GM21390 (cell line): ENCODE measurements around the gene IGLL5.
"Not testable (repeated sequence)": the region's sequence is repeated elsewhere in the genome, so short reads cannot be mapped to it uniquely, and the experiment has no call there.

Source experiments
- ATAC-seq: cut with Tn5 transposase; IDR thresholded peaks from one replicate; pipeline ENCODE4 v1.9.1; 2021; ENCODE audit not compliant: unreplicated experiment

Gene IGLL5

DNA sequence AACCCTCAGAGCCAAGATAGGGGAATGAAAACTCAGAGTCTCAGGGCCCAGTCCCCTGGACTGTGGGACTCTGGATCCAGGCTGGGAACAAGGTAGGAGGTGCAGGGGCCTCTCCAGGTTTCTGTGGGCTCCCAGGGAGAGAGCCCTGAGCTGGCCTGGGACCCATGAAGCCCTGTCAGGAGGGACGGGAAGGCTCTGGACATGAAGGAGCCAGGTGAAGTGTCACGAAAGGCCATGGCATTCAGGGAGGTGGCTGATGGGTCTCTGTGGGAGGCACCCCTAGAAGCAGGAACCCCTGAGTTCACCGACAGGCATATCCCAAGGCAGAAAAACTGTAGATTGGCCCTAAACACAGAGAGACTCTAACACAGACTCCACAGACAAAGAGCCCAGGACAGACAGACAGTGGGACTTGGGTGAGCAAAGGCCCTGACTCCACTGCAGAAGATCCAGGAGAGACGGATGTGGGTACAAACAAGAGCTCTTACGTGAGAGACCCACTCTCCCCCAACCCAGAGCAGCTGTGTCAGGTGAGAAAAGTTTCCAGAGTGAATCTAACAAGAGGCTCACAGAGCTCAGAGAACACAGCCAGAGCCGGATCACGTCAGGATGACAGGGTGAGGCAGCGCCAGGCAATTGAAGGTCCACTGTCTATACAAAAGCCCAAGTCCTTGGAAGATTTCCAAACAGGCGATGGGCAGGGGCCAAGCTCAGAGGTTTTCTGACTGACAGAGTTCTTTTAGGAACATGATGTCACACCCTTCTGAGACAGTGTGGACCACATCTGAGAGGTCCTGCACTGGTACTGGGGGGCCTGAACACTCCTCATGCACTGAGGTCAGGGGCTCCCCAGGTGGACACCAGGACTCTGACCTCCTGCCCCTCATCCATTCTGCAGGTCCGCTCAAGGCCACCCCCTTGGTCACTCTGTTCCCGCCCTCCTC is 27.4 kb downstream of the IGLL5 start:
- no peak for ATAC-seq

DNA sequence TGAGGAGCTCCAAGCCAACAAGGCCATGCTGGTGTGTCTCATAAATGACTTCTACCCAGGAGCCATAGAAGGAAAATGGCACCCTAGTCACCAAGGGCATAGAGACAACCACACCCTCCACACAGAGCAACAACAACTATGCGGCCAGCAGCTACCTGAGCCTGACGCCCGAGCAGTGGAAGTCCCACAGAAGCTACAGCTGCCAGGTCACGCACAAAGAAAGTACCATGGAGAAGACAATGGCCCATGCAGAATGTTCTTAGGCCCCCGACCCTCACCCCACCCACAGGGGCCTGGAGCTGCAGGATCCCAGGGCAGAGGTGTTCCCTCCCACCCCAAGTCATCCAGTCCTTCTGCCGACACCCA is 28.0 kb downstream of the IGLL5 start:
- ATAC-seq = no peak

DNA sequence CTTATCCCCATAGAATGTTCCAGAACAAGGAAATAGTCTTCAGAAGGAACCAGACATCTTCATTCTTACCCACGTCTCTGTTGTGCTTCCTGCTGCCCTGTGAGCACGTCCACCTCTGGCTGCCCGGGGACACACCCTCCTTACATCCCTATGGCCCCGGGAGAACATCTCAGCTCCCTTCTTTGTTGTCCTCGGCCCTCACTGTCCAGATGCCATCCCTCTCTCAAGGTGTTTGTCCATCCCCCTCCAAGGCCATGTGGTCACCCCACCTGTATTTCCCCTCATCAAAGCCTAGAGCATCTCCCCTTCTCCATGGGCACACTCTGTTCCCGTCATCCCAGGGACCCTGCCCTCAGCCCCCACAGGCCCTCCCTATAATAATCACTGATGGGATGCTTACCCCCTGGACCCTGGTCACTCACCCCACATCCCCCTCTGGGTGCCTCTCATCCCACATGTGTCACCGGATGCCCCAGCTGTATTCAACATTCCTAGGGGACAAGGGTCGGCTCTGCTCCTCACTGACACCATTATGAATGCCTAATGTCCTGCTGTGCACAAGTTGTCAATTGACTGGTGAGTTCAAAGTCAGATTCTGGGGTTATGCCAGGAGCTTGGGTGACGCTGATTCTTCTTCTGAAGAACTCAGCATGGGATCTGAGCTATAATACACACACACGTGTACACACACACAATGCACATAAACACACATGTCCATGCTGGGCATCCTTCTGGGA is 28.8 kb downstream of the IGLL5 start:
- no peak for ATAC-seq

DNA sequence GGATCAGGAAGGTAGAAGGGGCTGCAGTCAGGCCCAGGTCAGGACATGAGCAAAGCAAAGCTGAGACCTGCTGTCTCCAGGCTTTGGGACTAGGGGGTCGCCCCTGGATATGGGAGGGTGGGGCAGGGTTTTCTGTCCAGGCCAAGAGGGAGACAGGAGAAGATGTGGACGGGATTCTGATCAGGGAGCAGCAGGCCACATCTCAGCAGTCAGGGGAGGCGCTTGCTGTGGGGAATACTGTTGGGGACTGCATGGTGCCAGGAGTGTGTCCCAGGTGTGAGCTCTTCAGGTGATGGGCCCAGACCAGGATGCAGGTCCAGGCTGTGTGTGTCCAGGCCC is 29.3 kb downstream of the IGLL5 start:
- ATAC-seq = no peak

DNA sequence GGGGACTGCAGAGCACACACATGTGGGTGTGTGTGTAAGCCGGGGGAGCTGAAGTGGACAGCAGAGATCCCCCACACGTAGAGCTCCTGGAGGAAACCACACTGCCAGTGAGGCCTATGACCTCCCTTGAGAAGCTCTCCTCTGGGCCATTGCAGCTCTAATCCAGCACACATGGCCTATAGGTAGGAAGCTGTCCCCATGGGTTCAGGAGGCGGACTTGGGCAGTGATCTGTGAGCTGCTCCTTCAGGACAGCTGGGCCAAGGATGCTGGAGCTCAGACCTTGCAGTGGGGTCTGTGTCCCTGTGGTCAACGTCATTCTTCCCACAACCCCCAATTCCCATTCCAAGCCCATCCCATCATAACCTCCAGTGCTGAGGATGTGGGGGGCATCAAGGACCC is 29.8 kb downstream of the IGLL5 start:
- ATAC-seq = no peak

DNA sequence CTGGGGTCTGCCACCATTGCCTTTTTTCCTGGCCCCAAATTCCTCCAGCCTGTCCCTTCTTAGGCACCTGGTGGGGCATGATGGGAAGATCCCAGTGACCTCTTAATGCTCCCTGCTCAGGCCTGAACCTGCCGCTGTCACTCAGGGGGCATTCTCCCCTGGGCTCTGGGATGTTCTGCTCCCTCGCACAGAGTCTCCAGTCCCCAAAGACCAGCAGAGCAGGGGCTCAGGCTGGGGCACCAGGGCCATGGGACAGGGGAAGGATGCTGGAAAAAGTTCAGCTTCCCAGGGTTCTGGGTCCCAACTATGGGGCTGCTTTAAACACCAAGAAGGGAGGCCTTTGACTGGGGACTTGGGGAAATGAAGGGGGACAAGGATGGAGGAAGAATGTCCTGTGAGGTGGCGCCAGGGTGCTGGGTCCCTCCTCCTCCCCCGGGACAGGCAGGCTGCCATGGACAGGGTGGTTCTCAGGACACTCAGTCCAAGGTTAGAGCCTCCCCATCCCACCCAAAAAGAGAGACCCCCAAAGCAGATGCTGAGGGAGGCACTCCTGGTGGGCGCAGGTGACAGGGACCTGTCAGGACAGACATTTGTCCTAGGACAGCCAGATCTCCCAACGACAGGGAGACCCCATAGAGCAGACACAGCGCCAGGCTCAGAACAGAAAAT is 30.8 kb downstream of the IGLL5 start:
- ATAC-seq = no peak

DNA sequence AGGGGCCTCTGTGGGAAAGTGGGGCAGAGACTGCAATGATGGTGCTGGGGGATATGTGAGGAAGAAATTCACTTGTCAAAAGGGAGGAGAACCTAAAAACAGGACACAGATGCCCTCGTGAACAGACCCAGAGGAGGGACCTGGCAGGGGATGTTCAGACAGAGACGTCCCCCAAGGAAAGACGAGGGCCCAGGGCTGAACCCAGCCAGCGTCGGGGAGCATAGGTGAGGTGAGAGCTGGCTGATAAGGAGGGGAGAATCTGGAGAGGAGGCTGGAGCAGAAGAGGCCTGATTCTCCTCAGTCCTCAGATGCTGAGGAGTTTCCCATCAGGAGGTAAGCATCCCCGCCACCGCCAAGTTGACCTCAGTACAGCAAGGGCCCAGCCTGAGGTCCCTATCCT is 31.4 kb downstream of the IGLL5 start:
- no peak for ATAC-seq

DNA sequence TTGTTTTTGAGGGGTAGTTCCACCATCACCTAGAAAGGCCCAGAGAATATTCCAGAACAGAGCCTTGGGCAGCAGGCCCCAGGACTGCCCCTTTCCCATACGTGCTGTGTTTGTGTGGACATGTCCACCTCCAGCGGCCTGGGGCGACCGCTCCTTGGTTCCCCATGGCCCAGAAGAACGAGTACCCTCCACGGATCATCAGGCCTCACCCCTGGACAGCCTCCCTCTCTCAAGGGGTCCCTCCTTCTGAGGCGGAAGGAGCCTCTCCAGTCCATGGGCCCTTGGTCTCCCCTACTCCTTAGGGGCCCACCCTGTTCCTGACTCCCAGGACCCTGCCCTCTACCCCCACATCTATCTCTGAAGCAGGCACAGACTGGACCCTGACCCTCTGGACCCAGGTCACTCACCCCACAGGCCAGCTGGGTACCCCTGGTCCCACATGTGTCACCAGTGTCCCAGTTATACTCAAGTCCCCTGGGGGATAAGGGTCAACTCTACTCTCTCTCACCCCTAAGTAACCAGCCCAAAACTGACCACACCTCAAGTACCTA is 32.6 kb downstream of the IGLL5 start:
- no peak for ATAC-seq

DNA sequence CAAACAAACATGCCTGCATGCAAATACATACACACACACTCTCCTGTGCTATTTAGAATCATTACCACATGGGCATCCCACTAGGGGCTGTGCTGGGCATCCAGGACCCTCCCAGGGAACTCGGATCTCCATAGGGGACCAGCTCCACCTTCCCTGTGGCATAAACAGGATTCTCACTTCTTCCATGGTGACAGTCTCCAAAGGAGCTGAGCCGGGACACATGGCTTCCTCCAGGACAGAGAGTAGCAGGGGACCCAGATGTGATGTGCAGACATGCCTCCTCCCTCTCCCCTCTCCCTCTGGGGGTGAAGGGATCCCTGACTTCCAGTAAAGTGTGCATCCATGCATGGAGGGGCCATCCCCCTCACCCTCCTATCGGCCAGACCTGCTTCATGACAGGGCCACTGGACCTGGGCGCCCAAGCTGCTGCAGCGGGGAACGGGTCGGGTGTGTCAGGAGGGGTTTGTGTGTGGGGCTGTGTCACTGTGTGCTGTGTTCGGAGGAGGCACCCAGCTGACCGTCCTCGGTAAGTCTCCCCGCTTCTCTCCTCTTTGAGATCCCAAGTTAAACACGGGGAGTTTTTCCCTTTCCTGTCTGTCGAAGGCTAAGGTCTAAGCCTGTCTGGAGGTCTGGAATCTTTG is 33.4 kb downstream of the IGLL5 start:
- no peak for ATAC-seq

DNA sequence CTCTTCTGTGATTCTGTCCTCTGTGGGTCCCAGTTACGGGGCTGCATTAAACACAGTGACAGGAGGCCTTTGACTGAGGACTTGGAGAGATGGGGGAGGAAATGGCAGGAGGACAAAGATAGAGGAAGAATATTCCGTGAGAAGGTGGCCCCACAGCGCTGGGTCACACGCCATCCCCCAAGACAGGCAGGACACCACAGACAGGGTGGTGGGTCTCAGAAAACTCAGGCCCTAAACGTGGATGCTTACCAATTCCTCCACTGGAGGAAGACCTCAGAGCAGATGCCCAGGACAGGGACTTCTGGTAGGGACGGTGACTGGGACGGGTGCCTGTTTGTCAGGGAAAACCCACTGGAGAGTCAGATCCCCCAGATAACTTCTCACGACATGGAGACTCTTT is 34.0 kb downstream of the IGLL5 start:
- no peak for ATAC-seq

DNA sequence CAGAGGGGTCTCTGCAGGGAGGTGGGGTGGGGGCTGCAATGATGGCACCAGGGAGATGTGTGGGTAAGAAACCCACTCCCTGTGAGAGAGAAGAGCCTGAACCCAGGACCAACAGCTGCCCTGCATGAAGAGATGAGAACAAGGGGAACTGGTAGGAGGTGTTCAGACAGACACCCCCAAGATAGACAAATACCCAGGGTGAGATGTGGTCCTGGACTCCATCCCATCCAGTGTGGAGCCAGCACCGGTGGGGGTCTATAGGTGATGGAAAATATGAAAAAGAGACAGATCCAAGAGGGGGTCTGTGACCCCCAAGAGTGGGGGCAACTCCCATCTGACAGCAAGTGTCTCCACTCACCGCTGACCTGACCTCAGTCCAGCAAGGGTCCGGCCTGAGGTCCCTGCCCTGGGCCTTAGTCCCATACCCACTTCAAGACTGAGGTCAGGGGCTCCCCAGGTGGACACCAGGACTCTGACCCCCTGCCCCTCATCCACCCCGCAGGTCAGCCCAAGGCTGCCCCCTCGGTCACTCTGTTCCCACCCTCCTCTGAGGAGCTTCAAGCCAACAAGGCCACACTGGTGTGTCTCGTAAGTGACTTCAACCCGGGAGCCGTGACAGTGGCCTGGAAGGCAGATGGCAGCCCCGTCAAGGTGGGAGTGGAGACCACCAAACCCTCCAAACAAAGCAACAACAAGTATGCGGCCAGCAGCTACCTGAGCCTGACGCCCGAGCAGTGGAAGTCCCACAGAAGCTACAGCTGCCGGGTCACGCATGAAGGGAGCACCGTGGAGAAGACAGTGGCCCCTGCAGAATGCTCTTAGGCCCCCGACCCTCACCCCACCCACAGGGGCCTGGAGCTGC is 34.7 kb downstream of the IGLL5 start:
- ATAC-seq = not testable (repeated sequence)

DNA sequence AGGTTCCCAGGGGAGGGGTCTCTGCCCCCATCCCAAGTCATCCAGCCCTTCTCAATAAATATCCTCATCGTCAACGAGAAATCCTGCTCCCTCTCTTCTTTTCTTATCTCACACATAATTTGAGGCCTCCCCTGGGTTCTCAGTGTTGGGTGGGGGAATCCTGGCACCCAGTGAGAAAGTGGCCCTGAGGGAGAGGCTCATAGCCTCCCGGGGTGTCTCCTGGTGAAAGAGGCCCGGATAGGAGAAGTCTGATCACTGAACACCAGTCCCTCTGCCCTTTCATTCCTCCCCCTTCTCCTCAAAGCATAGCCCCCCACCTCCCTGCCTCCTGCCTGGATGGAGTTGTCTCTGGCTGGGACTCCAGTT is 35.3 kb downstream of the IGLL5 start:
- ATAC-seq = no peak

DNA sequence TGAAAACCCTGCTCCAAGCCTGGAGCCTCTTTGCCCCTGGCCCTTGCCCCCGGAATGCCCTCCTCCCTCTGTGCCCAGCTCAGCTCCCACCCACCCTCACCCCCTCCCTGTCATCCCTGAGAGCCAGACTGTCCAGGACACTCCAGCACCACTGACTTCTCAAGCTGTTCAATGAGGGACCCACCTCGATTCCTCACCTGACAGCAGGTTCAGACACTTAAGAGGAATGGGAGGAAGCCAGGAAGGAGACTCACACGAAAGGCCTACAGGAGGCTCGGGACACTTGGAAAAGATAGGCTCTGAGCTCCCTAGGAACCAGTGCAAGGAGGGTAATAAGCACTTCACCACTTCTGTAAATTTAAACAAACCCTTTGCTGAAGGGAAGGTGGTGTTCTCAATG is 35.8 kb downstream of the IGLL5 start:
- ATAC-seq = no peak

DNA sequence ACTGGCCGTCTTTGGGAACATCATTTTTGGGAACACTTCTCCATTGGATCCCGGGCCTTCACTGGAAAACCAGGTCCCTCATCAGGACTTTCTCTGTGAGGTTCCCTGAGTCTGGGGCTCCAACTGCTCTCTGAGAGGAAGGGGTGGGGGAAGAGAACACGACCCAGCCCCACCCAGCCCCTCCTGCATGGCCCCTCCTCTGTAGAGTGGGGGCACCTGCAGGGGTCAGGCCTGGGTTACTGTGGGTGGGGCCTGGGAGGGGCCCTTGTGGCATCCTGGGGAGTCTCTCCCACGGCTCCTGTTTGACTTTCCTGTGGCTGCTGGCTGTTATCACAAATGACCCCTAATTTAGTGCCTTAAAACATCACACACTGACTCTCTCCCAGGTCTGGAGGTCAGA is 36.3 kb downstream of the IGLL5 start:
- no peak for ATAC-seq

DNA sequence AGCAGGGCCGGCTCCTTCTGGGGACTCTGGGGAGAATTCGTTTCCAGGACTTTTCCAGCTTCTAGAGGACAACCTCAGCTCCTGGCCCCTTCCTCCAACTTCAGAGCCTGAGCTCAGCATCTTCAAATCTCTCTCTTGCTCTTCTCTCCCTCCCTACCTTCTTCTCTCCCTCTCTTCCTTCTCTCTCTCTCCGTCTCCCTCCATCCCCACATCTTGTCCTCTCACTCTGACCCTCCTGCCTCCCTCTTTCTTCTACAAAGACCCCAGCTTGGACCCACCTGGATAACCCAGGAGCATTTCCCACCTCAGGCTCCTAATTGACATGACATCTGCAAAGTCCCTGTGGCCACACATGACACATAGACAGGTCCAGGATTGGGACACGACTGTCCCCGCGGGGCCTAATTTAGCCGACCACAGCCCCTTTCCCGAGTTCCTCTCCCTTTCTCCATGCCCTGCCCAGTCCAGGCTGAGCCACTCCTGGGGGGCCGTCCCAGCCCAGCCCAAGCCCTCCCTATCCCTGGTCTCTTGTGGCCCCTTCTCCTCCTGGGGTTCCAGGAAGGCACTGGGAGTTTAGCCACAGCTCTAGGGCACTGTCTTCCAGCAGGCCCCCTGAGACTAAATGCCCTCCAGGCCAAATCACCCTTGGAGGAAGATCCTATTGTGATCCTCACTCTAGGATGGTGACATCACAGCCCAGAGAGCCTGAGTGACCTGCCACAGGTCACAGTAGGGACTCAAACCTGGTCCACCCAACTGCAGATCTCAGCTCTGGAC is 36.9 kb downstream of the IGLL5 start:
- no peak for ATAC-seq

DNA sequence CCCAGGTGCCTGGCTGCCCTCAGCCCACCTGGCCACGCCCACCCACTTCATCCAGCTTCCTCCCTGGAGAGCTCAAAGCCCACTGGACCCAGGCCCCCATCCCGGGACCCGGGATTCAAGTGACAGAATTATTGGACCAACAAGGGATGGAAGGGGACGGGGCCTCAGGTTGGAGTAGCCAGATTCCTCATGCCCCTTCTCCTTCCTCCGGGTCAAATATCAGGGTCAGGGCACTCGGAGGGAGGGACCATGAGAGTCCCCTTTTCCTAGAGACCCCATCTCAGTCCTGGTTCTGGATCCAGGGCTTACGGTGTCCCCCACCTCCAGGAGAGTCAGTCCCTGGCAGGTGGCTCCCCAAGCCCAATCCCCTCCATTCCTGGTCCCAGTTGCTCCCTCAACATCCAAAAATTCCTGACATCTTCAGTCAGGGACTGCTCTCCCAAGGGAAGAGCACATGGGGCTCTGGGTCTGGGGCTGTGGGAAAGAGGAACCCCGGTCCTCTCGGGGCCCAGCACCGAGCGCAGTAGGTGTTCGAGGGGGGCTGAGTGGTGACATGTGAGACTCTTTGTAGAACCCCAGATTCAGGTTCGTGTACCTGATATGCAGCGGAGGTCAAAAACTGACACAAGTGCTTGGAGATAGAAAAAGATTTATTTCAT is 37.7 kb downstream of the IGLL5 start:
- ATAC-seq = no peak

DNA sequence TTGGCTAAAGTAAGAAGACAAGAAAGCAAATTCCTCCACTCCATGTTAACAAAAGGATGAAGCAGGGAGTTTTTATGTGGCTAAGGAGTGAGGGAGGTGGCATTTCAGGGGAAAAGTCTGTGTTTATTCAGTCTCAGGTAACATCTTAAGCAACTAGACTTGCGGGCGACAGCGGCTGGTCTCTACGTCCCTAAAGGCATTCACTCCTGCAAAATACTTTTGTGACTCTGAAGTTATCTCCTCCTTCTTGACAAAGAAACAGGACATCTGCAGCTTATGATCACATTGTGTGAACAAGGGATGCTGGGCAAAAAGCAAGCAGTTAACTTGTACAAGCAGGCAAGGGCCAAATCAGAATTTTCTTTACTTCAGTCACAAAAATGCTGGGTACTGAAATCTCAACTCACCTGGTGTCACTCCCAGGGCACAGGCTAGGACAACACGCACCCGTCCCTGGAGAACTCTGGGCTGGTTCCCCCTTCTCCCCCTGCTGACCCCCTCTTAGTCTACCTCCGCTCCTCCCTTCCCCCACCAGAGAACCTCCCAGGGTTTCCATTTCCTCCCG is 38.3 kb downstream of the IGLL5 start:
- no peak for ATAC-seq

DNA sequence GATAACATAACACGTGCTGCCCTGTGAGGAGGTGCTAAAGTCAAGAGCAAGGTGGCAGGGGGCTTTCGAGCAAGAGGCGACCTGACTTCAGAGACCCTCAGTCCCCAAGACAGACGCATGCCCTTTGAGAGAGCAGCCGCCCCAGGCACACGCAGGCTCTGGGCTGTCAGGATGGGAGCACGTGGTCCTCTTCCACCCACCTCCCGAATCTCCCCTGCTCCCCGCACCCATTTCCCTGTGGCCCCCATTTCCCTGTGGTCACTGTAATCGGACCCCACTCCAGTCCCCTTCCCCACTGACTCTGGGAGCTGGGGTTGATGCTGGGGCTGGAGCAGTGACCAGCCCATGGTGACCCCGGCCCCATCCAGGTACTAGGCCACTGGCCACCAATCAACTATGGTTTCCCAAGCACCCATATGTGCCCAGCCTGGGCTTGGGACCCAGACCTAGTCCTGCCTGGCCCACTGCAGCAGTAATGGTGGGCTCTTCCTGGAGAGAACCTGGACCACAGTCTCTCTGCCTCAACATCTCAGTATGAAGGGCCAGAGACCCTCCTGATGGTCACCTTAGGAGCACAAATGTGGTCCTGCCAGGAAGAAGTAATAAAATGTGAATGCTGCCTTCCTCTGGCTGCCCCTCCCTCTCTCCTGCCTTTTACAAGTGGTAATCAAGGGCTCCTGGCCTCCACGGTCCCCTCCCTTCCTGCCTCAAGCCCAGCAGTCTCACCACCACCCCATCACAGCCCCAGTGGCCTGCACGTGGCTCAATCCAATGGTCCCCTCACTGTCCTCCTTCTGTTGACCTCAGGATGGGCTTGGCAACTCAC is 39.0 kb downstream of the IGLL5 start:
- ATAC-seq = no peak
